ENCODE data around the gene GLIS1.

GLIS1 gene

GRCh38 chr1:53669621-53670191 lies 69.3 kb downstream of the GLIS1 start:
- TF ChIP-seq CTCF (IDR thresholded peaks at IDR 0.05; ENCODE audit: low read depth, low read length, missing control alignments) = no peak
- DNase-seq (ENCODE audit: extremely low read depth, low read depth) = no peak
- H3K4me3 ChIP-seq (replicated peaks; ENCODE audit: low read depth, low read length) = no peak overlapping the region

- H3K4me3 ChIP-seq (replicated peaks; ENCODE audit: low read depth, low read length) = no peak overlapping the region
- DNase-seq (ENCODE audit: extremely low read depth, low read depth) = no peak
- TF ChIP-seq CTCF (IDR thresholded peaks at IDR 0.05; ENCODE audit: low read depth, low read length, missing control alignments) = no peak
Measured at GRCh38 chr1:53666566-53666965, 72.4 kb downstream of the GLIS1 start.

GRCh38 chr1:53665996-53666395 lies 73.0 kb downstream of the GLIS1 start:
- DNase-seq (ENCODE audit: extremely low read depth, low read depth) = no peak
- H3K4me3 ChIP-seq (replicated peaks; ENCODE audit: low read depth, low read length) = no peak overlapping the region
- TF ChIP-seq CTCF (IDR thresholded peaks at IDR 0.05; ENCODE audit: low read depth, low read length, missing control alignments) = no peak

- no peak overlapping the region for H3K4me3 ChIP-seq (replicated peaks; ENCODE audit: low read depth, low read length)
- TF ChIP-seq CTCF (IDR thresholded peaks at IDR 0.05; ENCODE audit: low read depth, low read length, missing control alignments) = no peak
- DNase-seq (ENCODE audit: extremely low read depth, low read depth) = no peak
Measured at GRCh38 chr1:53663529-53664300, 75.2 kb downstream of the GLIS1 start.

GRCh38 chr1:53662951-53663350 lies 76.0 kb downstream of the GLIS1 start:
- H3K4me3 ChIP-seq (replicated peaks; ENCODE audit: low read depth, low read length) = no peak overlapping the region
- DNase-seq (ENCODE audit: extremely low read depth, low read depth) = no peak
- TF ChIP-seq CTCF (IDR thresholded peaks at IDR 0.05; ENCODE audit: low read depth, low read length, missing control alignments) = no peak

GRCh38 chr1:53662169-53662568 lies 76.8 kb downstream of the GLIS1 start:
- DNase-seq (ENCODE audit: extremely low read depth, low read depth) = no peak
- peak; percentile 16 for TF ChIP-seq CTCF (IDR thresholded peaks at IDR 0.05; ENCODE audit: low read depth, low read length, missing control alignments)
- H3K4me3 ChIP-seq (replicated peaks; ENCODE audit: low read depth, low read length) = no peak overlapping the region

Measured in HFF-Myc (cell line).